HCT116 (cell line): Measurements from ENCODE around the gene MFSD6L.

Experiments used
- ELF1 ChIP-seq: IDR thresholded peaks from 2 replicates; pipeline ENCODE4 v1.6.1; 2012; ENCODE audit warnings: low read depth, borderline replicate concordance
- EZH2phosphoT487 ChIP-seq: fragments of 200-600 bp; IDR thresholded peaks from 2 replicates; pipeline ENCODE4 v1.6.1; 2018; ENCODE audit warnings: antibody characterized with exemption, borderline replicate concordance
- POLR2A ChIP-seq: IDR thresholded peaks from 2 replicates; pipeline ENCODE4 v1.7.0; 2011; ENCODE audit warnings: borderline replicate concordance; ENCODE audit not compliant: insufficient read depth, insufficient read length; ENCODE audit errors: extremely low read depth
- SIN3A ChIP-seq: IDR thresholded peaks from 2 replicates; pipeline ENCODE4 v1.6.1; 2012; ENCODE audit warnings: low read depth
- SRF ChIP-seq: IDR thresholded peaks from 2 replicates; pipeline ENCODE4 v1.6.1; 2012; ENCODE audit warnings: low read depth
- TF ChIP-seq, protein P1 (sequence below), 3 experiments: fragments of 200-600 bp in 1 of 3; sonication (generic) in 1 of 3; IDR thresholded peaks in 2 of 3; conservative IDR thresholded peaks in 1 of 3; 2 replicates each; pipeline ENCODE4 v1.5.1; 2012 to 2017; ENCODE audit warnings: low read depth in 2 of 3, low read length in 2 of 3, antibody characterized with exemption in 1 of 3, borderline replicate concordance in 1 of 3, control low read depth in 1 of 3, mild to moderate bottlenecking in 1 of 3, mixed read lengths in 1 of 3, mixed run types in 1 of 3, moderate library complexity in 1 of 3; ENCODE audit not compliant: insufficient read depth in 1 of 3

- TF ChIP-seq, protein P1, sequence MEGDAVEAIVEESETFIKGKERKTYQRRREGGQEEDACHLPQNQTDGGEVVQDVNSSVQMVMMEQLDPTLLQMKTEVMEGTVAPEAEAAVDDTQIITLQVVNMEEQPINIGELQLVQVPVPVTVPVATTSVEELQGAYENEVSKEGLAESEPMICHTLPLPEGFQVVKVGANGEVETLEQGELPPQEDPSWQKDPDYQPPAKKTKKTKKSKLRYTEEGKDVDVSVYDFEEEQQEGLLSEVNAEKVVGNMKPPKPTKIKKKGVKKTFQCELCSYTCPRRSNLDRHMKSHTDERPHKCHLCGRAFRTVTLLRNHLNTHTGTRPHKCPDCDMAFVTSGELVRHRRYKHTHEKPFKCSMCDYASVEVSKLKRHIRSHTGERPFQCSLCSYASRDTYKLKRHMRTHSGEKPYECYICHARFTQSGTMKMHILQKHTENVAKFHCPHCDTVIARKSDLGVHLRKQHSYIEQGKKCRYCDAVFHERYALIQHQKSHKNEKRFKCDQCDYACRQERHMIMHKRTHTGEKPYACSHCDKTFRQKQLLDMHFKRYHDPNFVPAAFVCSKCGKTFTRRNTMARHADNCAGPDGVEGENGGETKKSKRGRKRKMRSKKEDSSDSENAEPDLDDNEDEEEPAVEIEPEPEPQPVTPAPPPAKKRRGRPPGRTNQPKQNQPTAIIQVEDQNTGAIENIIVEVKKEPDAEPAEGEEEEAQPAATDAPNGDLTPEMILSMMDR (IDR thresholded peaks at IDR 0.05 in 2 of 3, conservative IDR thresholded peaks at IDR 0.05 in 1 of 3; ENCODE audit: borderline replicate concordance in 1 of 3, insufficient read depth in 1 of 3, low read depth in 2 of 3, low read length in 2 of 3): no peak
- no peak for TF ChIP-seq SRF
- no peak for TF ChIP-seq POLR2A
- no peak for TF ChIP-seq SIN3A
- TF ChIP-seq ELF1: no peak
- no peak for TF ChIP-seq EZH2phosphoT487
These were observed 17.0 kb downstream of the MFSD6L start for GRCh38 chr17:8782176-8782575.
